Vagina (tissue), 2 donors: Measurements from ENCODE around the gene DHRS11.

Experiments
- POLR2A ChIP-seq, 2 donors: fragments of 450-650 bp; IDR thresholded peaks; one replicate each; pipeline ENCODE4 v1.6.1; 2017; ENCODE audit warnings: antibody characterized with exemption in 2 of 2, mild to moderate bottlenecking in 2 of 2, moderate library complexity in 2 of 2
- TF ChIP-seq, protein P1 (sequence below), 3 experiments: fragments of 450-650 bp in 2 of 3; fragments of 200-600 bp in 1 of 3; sonication (generic) in 1 of 3; IDR thresholded peaks; one replicate each; pipeline ENCODE4 v1.5.1; 2017 to 2019; ENCODE audit warnings: antibody characterized with exemption in 3 of 3, mild to moderate bottlenecking in 2 of 3, moderate library complexity in 2 of 3

DNA sequence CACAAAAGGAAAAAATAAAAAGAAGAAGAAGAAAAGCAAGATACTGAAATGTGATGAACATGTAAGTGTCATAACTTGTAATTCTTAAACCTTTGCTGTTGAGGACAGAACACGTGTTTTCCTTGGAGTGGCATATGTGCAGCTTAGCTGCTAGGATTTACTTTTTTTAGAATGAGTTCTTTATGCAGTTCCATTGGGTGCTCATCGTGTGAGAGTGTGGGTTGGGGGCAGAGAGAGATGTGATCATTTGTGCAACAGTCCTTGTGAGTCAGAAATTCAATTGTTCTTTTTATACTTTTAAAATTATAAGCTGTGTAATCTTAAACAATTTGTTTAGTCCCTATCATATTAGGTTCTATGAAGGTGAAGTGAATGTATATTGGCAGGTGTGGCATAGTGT, 5.5 kb upstream of the DHRS11 start:
- TF ChIP-seq POLR2A (IDR thresholded peaks at IDR 0.05) = no peak
- TF ChIP-seq, protein P1, sequence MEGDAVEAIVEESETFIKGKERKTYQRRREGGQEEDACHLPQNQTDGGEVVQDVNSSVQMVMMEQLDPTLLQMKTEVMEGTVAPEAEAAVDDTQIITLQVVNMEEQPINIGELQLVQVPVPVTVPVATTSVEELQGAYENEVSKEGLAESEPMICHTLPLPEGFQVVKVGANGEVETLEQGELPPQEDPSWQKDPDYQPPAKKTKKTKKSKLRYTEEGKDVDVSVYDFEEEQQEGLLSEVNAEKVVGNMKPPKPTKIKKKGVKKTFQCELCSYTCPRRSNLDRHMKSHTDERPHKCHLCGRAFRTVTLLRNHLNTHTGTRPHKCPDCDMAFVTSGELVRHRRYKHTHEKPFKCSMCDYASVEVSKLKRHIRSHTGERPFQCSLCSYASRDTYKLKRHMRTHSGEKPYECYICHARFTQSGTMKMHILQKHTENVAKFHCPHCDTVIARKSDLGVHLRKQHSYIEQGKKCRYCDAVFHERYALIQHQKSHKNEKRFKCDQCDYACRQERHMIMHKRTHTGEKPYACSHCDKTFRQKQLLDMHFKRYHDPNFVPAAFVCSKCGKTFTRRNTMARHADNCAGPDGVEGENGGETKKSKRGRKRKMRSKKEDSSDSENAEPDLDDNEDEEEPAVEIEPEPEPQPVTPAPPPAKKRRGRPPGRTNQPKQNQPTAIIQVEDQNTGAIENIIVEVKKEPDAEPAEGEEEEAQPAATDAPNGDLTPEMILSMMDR (IDR thresholded peaks at IDR 0.05) = no peak
